Breast epithelium (tissue), 3 donors: ENCODE measurements around the gene ZNF329.
"Not testable (repeated sequence)": the region's sequence is repeated elsewhere in the genome, so short reads cannot be mapped to it uniquely, and the experiment has no call there.

ENCODE experiments used
- POLR2A ChIP-seq: fragments of 450-650 bp; IDR thresholded peaks from one replicate; pipeline ENCODE4 v1.6.1; 2016; ENCODE audit warnings: antibody characterized with exemption, mild to moderate bottlenecking, moderate library complexity
- POLR2AphosphoS5 ChIP-seq, 3 donors: sonication (generic); formaldehyde crosslinking; IDR thresholded peaks; one replicate each; pipeline ENCODE4 v1.6.1; 2017; ENCODE audit warnings: antibody characterized with exemption in 3 of 3
- TF ChIP-seq, protein P1 (sequence below), 3 donors: fragments of 450-650 bp; IDR thresholded peaks; one replicate each; pipeline ENCODE4 v1.5.1; 2016 to 2017; ENCODE audit warnings: antibody characterized with exemption in 3 of 3, mild to moderate bottlenecking in 3 of 3, moderate library complexity in 3 of 3

DNA sequence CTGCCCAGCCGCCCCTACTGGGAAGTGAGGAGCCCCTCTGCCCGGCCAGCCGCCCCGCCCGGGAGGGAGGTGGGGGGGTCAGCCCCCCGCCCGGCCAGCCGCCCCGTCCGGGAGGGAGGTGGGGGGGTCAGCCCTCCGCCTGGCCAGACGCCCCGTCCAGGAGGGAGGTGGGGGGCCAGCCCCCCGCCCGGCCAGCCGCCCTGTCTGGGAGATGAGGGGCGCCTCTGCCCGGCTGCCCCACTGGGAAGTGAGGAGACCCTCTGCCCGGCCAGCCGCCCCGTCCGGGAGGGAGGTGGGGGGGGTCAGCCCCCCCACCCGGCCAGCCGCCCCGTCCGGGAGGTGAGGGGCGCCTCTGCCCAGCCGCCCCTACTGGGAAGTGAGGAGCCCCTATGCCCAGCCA is 3.1 kb downstream of the ZNF329 start:
- TF ChIP-seq, protein P1, sequence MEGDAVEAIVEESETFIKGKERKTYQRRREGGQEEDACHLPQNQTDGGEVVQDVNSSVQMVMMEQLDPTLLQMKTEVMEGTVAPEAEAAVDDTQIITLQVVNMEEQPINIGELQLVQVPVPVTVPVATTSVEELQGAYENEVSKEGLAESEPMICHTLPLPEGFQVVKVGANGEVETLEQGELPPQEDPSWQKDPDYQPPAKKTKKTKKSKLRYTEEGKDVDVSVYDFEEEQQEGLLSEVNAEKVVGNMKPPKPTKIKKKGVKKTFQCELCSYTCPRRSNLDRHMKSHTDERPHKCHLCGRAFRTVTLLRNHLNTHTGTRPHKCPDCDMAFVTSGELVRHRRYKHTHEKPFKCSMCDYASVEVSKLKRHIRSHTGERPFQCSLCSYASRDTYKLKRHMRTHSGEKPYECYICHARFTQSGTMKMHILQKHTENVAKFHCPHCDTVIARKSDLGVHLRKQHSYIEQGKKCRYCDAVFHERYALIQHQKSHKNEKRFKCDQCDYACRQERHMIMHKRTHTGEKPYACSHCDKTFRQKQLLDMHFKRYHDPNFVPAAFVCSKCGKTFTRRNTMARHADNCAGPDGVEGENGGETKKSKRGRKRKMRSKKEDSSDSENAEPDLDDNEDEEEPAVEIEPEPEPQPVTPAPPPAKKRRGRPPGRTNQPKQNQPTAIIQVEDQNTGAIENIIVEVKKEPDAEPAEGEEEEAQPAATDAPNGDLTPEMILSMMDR (IDR thresholded peaks at IDR 0.05): not testable (repeated sequence)
- TF ChIP-seq POLR2A; POLR2AphosphoS5 (IDR thresholded peaks at IDR 0.05): not testable (repeated sequence)
